ENCODE measurements around the gene IGSF3. TPM values are rescaled to one million over a fixed set of nuclear protein-coding genes. Genes with fewer than 3 reads are reported as not detected.

The IGSF3 gene
- total RNA-seq, result 10 to 100 TPM; 14.9 to 17.6 TPM

DNA sequence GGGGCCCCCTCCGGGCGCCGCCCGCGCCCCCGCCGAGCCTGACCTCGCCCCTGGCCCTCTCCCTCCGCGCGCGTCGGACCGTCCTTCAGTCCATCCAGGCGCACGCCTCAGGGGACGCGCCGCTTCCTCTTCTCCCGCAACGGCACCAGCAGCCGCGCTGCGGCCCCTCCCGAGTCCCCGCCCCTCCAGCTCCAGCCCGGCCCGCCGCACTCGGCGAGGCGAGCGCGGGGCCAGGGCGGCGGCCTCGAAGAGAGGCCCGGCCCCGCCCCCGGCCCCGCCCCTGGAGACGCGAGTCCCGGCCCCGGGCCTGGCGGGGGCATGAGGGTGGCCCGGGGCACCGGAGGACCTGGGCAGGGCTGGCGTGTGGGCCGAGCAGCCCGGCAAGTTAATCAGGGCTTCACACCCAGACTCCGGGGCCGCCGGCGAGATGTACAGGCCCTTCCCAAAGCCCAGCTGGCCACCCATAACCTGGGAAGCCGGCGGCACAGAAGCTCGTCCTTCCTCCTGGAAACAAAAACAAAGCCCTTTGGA lies at the start of gene IGSF3:
Gene IGSF3, minus strand, starts transcription at position 159 of the 531 bp plus-strand sequence. CDS start 1,407 bp downstream, outside the sequence.
- no peaks in the 10 kb centered on the region for H3K27me3 ChIP-seq

DNA sequence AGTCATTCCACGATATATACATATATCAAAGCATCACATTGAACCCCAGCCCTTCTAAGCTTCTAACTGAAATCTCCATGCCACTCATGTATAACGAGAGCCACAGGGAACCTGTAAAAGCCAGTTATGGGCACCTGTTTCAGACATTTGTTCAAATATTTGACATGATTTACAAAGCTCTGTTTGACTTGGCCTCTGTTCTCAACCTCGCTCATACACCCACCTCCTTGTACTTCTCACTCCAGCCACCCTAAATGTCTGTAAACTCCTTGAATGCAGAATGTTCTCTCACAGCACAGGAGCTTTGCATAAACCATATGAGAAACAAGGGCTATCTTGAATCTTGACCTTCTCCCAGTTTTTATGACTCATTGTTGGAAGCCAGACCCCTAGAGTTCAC lies 49.8 kb upstream of the IGSF3 start:
- H3K4me1 ChIP-seq, result no peaks in the 10 kb centered on the region

More for the DNA sequence above, at the start of gene IGSF3:
- H3K4me3 ChIP-seq, result peak within 1 kb of the TSS; percentile 71 to 79
- peak within 1 kb of the TSS; percentile 41 to 70 for H3K27ac ChIP-seq
- no peaks in the 10 kb centered on the region for H3K9me3 ChIP-seq
- peaks cover 0 to 28% of the 10 kb centered on the region in 2 donors for H3K4me1 ChIP-seq
- TF ChIP-seq, protein P1, sequence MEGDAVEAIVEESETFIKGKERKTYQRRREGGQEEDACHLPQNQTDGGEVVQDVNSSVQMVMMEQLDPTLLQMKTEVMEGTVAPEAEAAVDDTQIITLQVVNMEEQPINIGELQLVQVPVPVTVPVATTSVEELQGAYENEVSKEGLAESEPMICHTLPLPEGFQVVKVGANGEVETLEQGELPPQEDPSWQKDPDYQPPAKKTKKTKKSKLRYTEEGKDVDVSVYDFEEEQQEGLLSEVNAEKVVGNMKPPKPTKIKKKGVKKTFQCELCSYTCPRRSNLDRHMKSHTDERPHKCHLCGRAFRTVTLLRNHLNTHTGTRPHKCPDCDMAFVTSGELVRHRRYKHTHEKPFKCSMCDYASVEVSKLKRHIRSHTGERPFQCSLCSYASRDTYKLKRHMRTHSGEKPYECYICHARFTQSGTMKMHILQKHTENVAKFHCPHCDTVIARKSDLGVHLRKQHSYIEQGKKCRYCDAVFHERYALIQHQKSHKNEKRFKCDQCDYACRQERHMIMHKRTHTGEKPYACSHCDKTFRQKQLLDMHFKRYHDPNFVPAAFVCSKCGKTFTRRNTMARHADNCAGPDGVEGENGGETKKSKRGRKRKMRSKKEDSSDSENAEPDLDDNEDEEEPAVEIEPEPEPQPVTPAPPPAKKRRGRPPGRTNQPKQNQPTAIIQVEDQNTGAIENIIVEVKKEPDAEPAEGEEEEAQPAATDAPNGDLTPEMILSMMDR (IDR thresholded peaks at IDR 0.05), result no peak
- no peaks in the 10 kb centered on the region for H3K36me3 ChIP-seq
- peak; percentile 69 for DNase-seq (ENCODE audit: low spot score)

DNA sequence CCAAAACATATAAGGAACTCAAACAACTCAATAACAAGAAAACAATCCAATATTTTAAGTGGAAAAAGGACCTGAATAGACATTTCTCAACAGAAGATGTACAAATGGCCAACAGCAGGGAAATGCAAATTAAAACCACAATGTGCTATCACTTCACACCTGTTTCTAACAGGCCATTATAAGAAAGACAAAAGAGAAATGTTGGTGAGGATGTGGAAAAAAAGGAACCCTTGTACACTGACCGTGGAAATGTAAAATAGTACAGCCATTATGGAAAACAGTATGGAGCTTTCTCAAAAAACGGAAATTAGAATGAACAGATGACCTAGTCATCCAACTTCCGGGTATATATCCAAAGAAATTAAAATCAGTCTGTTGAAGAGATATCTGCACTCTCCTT lies 48.9 kb upstream of the IGSF3 start:
- TF ChIP-seq, protein P1 (IDR thresholded peaks at IDR 0.05), result no peak

More for the DNA sequence above, 49.8 kb upstream of the IGSF3 start:
- Histone ChIP-seq H3K27ac (no peak overlapping the region), H3K27me3 (no peaks in the 10 kb centered on the region), H3K36me3 (no peaks in the 10 kb centered on the region), H3K9me3 (no peaks in the 10 kb centered on the region), H3K4me3 (no peak overlapping the region)
- DNase-seq (ENCODE audit: low spot score), result no peak
- TF ChIP-seq, protein P1 (IDR thresholded peaks at IDR 0.05), result no peak

DNA sequence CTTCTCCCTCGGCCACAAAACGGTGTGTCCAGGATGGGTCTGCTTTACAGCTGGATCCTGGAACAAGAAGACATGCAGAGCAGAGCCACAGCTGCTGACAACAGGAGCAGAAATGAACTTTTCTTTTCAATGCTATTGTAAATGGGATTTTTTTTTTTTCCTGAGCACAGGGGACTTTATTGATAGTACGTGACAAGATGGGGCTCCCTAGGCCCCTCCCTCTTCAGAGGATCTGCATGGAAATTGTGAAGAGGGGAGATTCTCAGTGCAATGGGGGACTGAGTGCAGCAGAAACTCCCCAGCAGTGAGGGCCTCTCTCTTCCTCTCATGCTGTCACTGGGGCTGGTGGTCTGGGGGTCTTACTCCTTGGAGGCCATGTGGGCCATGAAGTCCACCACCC lies 45.9 kb upstream of the IGSF3 start:
- Histone ChIP-seq H3K27me3 (no peaks in the 10 kb centered on the region), H3K36me3 (no peaks in the 10 kb centered on the region), H3K27ac (no peak overlapping the region), H3K4me3 (no peak overlapping the region), H3K4me1 (no peaks in the 10 kb centered on the region), H3K9me3 (no peaks in the 10 kb centered on the region)
- DNase-seq (ENCODE audit: low spot score), result no peak
- TF ChIP-seq, protein P1 (IDR thresholded peaks at IDR 0.05), result no peak

More for the DNA sequence above, 48.9 kb upstream of the IGSF3 start:
- DNase-seq (ENCODE audit: low spot score), result no peak
- H3K4me1 ChIP-seq, result no peaks in the 10 kb centered on the region
- no peaks in the 10 kb centered on the region for H3K27me3 ChIP-seq
- H3K36me3 ChIP-seq, result no peaks in the 10 kb centered on the region
- H3K9me3 ChIP-seq, result no peaks in the 10 kb centered on the region
- no peak overlapping the region for H3K4me3 ChIP-seq
- no peak overlapping the region for H3K27ac ChIP-seq

DNA sequence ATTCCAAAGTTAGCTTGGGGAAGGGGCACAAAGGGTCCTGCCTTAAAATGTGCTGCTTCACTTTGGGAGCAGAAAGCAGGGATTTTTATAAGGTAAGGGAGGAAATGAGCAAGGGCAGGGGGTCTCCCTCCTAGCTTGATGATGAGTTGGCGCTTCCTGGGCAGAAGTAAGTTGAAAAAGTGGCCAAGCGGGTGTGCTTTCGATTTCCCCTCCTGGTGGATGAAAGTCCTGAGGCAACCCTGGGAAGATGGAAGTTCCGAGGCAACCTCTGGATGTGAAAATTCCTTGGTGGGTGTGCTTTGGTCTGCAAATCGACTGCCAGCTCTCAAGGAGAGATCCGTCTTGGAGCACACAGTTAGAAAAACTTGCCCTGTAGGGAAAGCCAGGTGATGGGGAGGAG lies 45.0 kb upstream of the IGSF3 start:
- H3K4me3 ChIP-seq, result no peak overlapping the region
- no peak for DNase-seq (ENCODE audit: low spot score)
- H3K27me3 ChIP-seq, result no peaks in the 10 kb centered on the region
- no peaks in the 10 kb centered on the region for H3K9me3 ChIP-seq
- no peaks in the 10 kb centered on the region for H3K4me1 ChIP-seq
- no peaks in the 10 kb centered on the region for H3K36me3 ChIP-seq
- TF ChIP-seq, protein P1 (IDR thresholded peaks at IDR 0.05), result no peak
- H3K27ac ChIP-seq, result no peak overlapping the region

DNA sequence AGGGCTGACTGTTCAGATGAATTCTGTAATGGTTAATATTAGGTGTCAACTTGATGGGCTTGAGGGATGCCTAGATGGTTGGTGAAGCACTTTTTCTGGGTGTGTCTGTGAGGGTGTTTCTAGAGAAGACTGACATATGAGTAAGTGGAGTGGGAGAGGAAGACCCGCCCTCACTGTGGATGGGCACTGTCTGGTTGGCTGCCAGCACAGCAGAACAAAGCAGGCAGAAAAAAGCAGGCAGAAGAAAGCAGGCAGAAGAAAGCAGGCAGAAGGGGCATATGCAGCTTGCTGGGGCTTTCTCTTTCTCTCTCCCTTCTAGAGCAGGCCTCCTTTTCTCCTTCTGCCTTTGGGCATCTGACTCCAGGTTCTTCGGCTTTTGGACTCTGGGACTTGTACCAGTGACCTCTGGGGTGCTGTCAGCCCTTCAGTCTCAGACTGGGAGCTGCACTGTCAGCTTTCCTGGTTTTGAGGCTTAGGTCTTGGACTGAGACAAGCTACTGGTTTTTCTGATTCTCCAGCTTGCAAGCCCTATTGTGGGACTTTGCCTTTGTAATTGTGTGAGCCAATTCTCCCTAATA lies 43.8 kb upstream of the IGSF3 start:
- no peak overlapping the region for H3K27ac ChIP-seq
- no peaks in the 10 kb centered on the region for H3K9me3 ChIP-seq
- no peaks in the 10 kb centered on the region for H3K27me3 ChIP-seq
- no peak for DNase-seq (ENCODE audit: low spot score)
- no peak overlapping the region for H3K4me3 ChIP-seq
- no peaks in the 10 kb centered on the region for H3K4me1 ChIP-seq
- TF ChIP-seq, protein P1 (IDR thresholded peaks at IDR 0.05), result no peak
- no peaks in the 10 kb centered on the region for H3K36me3 ChIP-seq

Data from right atrium auricular region (tissue), 2 donors.